Lower lobe of right lung (tissue), 2 donors: ENCODE results near the gene ABCA4. TPM values are rescaled to one million over a fixed set of nuclear protein-coding genes. Genes with fewer than 3 reads are reported as not detected.
A peak's percentile ranks its signal among the peaks of the same experiment; 100 is the strongest.

ENCODE experiments used
- ATAC-seq, 2 donors: fragments of 200-7000 bp; cut with Tn5 transposase; one replicate each; pipeline ENCODE4 v1.9.1; 2020 to 2022; ENCODE audit warnings: mild to moderate bottlenecking in 2 of 2, moderate library complexity in 2 of 2
- DNase-seq: peaks from one replicate; pipeline ENCODE4 v3.0.0-alpha.2; 2020
- H3K27ac ChIP-seq: fragments of 200-600 bp; one replicate; pipeline ENCODE4 v1.8.0; 2022
- H3K27me3 ChIP-seq: fragments of 200-600 bp; one replicate; pipeline ENCODE4 v1.8.0; 2022; ENCODE audit warnings: low read depth
- H3K36me3 ChIP-seq: fragments of 200-600 bp; one replicate; pipeline ENCODE4 v1.8.0; 2022; ENCODE audit warnings: mild to moderate bottlenecking
- H3K4me1 ChIP-seq: fragments of 200-600 bp; one replicate; pipeline ENCODE4 v1.8.0; 2022
- H3K4me3 ChIP-seq: fragments of 200-600 bp; one replicate; pipeline ENCODE4 v1.8.0; 2022; ENCODE audit warnings: mild to moderate bottlenecking
- H3K9me3 ChIP-seq: fragments of 200-600 bp; one replicate; pipeline ENCODE4 v1.8.0; 2022
- CTCF ChIP-seq: fragments of 200-600 bp; IDR thresholded peaks from one replicate; pipeline ENCODE4 v1.8.0; 2022; ENCODE audit warnings: antibody characterized with exemption, mild to moderate bottlenecking
- intact Hi-C: fragments of 100-400 bp; cut with DNase I; formaldehyde crosslinking; loops from one replicate; pipeline ENCODE4 v1.11.0; 2022
- total RNA-seq: library from RNA; stranded (reverse); fragmentation: NEBNext Ultra II Directional; extraction: Animal tissue kit (Norgen Biotek cat#: 25700); gene quantifications from one replicate; pipeline ENCODE4 v1.2.1, GENCODE V29; 2021
- donor health status: DM: no; HTN: yes; CAD: no; lungs with severe emphysema.

Gene ABCA4
- total RNA-seq, 1 donor from 2014 or later = 1.9 TPM

DNA sequence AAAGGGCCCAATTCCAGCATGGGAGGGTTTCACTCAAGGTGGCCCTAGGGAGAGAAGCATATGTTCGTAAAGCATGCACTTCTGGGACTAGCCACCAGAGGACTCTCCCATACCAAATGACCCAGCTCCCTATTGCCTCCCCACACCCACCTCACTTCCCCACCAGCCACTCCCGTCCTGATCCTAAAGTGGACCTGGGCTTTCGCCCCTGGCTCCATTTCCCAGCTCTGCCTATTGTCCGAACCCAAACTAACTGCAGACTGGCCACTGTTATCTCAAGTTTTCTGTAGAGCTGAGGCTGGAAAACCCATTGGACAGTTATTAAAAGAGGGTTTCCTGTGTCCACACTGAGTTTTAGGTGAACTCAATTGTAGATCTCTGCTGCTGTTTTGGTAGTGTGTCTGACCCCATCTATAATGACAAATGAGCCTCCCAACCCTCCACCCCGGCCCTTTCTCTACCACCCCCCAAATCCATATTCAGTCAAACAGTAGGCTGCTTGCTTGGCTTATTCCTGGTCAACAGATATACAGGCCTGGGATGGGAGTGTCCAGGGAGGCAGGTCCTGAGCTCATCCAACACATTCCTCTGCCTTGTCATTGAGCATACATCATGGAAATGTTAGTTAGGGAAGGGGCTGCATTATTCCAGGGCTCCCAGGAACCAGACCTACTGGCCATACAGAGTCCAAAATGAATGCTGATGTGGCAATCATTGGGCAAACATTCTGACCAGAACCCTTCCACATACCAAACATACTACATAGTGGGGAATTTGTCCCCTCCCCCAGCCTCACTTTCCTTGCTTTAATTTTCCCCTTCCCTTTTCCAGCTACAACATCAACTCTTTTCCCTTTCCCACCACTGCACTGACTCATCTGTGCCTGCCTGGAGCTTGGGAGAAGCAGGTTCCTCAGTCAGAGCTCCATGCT lies 59.2 kb downstream of the ABCA4 start:
- ATAC-seq (peak; percentile 91 to 93), DNase-seq (peak; percentile 67)
- intact Hi-C loops = no loop called here
- TF ChIP-seq CTCF = peak; percentile 83
- Histone ChIP-seq H3K36me3 (no peaks in the 10 kb centered on the region), H3K4me1 (peaks cover 32% of the 10 kb centered on the region), H3K9me3 (no peaks in the 10 kb centered on the region), H3K27me3 (no peaks in the 10 kb centered on the region), H3K27ac (peak overlapping the region; percentile 48), H3K4me3 (no peak overlapping the region)

DNA sequence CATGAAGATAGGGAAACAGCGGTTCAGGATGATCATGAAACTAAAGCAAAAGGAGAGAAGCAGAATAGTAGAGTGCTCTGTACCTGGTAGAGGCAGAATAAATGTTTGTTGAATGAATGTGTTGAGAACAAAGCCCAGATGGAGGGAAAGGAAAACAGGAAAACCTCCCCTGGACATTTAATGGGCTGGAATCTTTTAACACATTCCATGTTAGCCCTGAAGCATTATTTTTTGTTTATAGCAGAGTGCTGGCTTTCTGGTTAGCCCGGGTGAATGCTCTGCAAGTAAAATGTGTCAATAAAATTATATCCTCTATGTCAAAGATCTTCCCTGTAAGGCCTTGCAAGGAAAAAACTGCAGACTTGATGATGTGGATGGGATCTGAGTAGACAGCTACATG lies 60.2 kb downstream of the ABCA4 start:
- H3K4me3 ChIP-seq = no peak overlapping the region
- no peak overlapping the region for H3K27ac ChIP-seq
- H3K36me3 ChIP-seq = no peaks in the 10 kb centered on the region
- H3K27me3 ChIP-seq = no peaks in the 10 kb centered on the region
- DNase-seq = no peak
- no peaks in the 10 kb centered on the region for H3K9me3 ChIP-seq
- intact Hi-C loops = no loop called here
- H3K4me1 ChIP-seq = peaks cover 32% of the 10 kb centered on the region
- TF ChIP-seq CTCF = no peak
- no peak for ATAC-seq

DNA sequence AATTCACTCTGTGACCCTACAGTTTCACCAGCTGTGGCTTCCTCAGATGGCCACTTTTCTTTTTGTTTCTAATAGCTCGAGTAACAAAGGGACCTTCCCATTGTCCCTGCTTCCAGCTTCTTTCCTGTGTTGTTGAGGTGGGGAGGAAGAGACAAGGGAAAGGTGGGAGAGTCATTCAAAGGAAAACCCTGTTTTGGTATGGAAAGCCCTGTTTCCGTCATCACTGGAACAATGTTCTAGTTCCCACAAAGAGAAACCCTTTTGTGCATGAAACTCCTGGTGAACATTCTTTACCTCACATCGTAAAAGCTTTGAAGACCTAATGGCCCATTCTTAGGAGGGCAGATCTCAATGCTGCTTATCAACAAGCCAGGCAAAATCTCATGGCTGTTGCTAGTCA lies 62.2 kb downstream of the ABCA4 start:
- ATAC-seq = no peak
- Histone ChIP-seq H3K27me3 (no peaks in the 10 kb centered on the region), H3K27ac (no peak overlapping the region), H3K36me3 (no peaks in the 10 kb centered on the region), H3K9me3 (no peaks in the 10 kb centered on the region), H3K4me3 (no peak overlapping the region), H3K4me1 (peaks cover 23% of the 10 kb centered on the region)
- TF ChIP-seq CTCF = no peak
- DNase-seq = no peak
- intact Hi-C loops = no loop called here

- no peak for TF ChIP-seq CTCF
- Histone ChIP-seq H3K4me3 (no peak overlapping the region), H3K4me1 (peaks cover 10% of the 10 kb centered on the region), H3K9me3 (no peaks in the 10 kb centered on the region), H3K36me3 (no peaks in the 10 kb centered on the region), H3K27ac (no peak overlapping the region), H3K27me3 (no peaks in the 10 kb centered on the region)
- ATAC-seq (peak; percentile 66 to 88), DNase-seq (no peak)
- intact Hi-C loops = no loop called here
Observed at GRCh38 chr1:94056996-94057395, 64.0 kb downstream of the ABCA4 start.

DNA sequence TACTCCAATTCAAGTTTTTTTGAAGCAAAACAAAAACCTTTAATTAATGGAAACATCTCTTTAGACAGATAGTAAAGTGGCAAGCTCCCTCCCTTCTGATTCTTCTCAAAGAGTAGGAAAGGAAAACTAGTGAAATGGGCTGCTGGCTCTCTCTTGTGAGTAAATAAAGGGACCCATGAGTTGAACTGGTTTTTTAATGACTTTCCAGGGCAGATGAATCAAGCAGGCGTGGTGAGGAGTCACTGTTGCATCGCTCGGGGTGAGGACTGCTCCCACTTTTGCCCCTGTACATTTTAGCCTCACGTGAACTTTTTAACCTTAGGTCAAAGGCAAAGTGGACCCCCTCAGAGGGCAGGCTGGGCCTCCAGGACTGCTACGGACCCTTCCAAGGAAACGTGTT lies 64.8 kb downstream of the ABCA4 start:
- Histone ChIP-seq H3K9me3 (no peaks in the 10 kb centered on the region), H3K4me1 (peaks cover 1% of the 10 kb centered on the region), H3K36me3 (no peaks in the 10 kb centered on the region), H3K27me3 (no peaks in the 10 kb centered on the region), H3K4me3 (no peak overlapping the region), H3K27ac (peak overlapping the region; percentile 16)
- TF ChIP-seq CTCF = no peak
- no peak for ATAC-seq
- intact Hi-C loops = no loop called here
- no peak for DNase-seq
